ENCODE results near the gene ZNF536.

ZNF536 gene

GRCh38 chr19:30371960-30372824 is at the start of gene ZNF536:
Gene ZNF536 (plus strand): TSS chr19:30372384. CDS start chr19:30443563, 71,179 bp downstream.
- no peak for DNase-seq

GRCh38 chr19:30322641-30323320 is 49.4 kb upstream of the ZNF536 start:
- DNase-seq: no peak

DNA sequence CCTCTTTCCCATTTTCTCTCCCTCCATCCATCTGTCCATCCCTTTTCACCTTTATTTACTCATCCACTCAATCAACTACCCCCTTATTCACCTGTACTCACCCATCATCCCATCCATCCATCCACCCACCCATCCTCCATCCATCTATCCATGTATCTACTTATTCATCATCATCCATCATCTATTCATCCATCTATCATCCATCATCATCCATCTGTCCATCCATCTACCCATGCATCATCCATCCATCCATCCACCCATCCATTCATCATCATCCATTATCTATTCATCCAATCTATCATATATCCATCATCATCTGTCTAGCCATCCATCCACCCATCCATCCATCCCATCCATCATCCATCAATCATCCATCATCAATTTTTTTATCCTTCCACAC is 48.3 kb upstream of the ZNF536 start:
- no peak for DNase-seq

- DNase-seq: no peak
These were observed 47.2 kb upstream of the ZNF536 start for GRCh38 chr19:30324982-30325381.

DNA sequence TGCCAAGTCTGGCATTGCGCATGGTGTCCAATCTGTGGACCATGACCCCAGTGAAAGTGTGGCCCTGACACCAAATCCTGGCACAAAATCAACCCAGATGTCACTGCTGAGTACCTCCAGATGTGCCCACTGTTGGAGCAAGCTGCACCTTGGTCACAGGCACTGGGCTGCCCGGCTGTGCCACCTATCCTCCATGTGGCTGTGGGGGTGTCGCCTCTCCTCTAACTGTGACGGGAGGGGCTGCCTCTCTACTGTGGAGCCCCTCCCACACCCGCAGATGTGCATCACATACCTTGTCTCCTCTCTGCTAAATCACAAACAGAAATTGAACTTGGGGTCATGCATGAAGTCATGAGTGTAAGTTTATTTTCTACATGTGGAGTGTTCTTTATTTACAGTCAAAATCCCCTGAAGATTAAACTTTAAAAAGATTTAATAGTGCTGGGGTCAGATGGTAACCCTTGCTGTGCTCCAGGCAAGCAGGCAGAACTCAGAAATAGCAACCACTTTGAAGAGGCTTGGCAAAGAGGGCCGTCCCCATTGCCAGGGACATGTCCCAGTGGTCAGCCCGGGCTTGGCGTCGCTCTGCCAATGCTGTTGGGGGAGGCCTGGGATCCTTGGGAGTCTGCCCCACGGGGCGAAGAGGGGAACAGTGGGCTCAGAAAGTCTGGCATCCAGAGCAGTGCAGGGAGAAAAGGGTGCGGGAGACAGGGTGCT is 46.4 kb upstream of the ZNF536 start:
- DNase-seq: no peak

- DNase-seq: no peak
These were observed 45.8 kb upstream of the ZNF536 start for GRCh38 chr19:30326393-30326710.

GRCh38 chr19:30327331-30327730 is 44.9 kb upstream of the ZNF536 start:
- DNase-seq: no peak

DNA sequence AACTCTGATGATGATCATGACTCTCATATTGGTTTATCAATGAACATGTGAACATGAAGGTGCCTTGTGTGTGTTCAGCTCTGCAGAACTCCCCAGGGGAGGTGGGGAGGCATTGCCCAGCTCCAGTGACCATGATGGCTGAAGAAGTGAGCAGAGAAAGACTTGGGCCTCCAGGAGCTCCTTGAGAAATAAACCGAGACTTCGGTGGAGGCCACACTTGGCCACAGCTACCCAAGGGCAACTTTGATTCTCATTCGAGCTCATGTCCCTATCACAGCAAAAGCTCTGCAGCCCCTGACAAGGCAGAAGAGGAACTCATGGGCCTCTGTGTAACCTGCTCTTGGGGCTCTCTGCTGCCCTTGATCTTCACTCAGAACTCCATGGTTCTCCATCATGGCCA is 44.1 kb upstream of the ZNF536 start:
- DNase-seq: no peak

DNA sequence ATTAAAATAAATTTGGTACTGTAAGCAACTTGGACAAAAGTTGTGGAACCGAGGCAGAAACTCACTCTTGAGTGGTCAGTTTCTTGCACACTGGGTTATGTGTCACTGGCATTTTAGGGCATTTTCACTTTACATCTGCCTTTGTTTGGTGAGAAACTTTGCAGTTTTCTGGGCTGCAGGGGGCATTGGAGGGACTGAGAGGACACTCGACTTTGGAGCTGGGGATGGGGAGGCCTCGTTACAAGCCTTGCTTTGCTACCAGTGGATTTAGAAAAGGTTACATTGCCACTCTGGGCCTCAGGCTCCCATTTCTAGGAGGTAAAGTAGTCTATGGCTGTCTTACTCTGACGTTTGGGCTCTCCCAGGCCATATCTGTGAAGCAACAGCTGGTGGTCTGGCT is 41.9 kb upstream of the ZNF536 start:
- no peak for DNase-seq

GRCh38 chr19:30332445-30333234 is 39.5 kb upstream of the ZNF536 start:
- no peak for DNase-seq

GRCh38 chr19:30333291-30334065 is 38.7 kb upstream of the ZNF536 start:
- no peak for DNase-seq

DNA sequence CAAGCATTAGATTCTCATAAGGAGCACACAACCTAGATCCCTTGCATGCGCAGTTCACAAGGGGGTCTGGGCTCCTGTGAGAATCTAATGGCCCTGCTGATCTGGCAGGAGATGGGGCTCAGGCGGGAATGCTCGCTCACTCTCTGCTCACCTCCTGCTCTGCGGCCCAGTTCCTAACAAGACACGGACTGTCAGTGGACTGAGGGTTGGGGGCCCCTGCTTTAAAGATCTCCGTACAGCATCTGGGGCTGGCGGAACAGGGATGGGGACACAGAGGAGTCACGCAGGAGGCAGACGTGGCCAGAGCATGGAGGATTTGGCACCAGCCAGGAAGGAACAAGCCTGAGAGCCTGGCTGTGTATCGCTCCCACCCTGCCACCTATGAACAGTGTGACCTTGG is 37.3 kb upstream of the ZNF536 start:
- no peak for DNase-seq

GRCh38 chr19:30335306-30335886 is 36.8 kb upstream of the ZNF536 start:
- no peak for DNase-seq

- no peak for DNase-seq
These were observed 35.9 kb upstream of the ZNF536 start for GRCh38 chr19:30336290-30336689.

DNA sequence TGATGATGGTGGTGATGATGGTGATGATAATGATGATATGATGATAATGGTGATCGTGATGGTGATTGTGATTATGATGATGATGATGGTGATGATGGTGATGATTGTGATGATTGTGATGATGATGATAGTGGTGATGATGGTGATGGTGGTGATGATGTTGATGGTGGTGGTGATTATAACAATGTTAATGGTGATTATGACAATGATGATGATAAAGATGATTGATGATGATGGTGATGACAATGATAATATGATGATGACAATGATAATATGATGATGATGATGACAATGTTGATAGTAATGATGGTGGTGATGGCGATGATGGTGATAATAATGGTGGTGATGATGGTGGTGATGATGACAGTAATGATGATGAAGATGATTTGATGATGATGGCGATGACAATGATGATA is 34.1 kb upstream of the ZNF536 start:
- no peak for DNase-seq

DNA sequence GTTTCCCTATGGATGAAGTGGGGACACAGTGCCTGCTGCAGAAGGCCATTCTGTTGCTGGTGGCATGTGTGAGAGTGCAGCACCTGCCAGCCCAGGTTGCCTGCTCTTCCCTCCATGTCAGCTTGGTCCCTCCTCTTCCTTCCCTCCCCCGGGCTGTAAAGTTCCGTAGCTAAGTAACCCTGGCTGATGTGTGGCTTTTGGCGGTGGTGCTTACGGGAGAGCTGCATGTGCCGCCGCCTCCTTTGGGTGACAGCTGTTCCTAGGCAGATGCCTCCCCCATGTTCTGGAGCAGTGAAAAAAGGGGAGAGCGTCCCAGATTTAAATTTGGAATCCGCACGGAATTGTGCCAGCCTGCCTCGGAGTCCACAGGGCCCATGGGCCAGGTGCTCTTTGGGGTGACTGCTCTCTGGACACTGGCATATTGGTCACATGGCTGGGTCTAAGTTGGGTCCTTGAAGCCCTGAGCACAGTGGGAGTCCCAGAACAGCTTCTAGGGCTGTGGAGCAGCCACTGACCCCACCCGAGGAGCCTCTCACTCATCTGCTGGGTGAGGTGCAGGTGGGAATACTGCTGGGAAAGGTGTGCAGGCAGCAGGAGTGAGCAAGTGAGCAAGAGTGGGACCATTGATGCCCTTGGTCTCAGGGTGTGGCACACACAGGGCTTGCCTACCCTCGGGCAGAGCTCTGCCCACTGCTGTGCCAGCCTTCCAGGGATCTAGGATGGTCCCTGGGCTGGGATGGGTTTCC is 33.1 kb upstream of the ZNF536 start:
- DNase-seq: no peak

GRCh38 chr19:30339624-30340525 is 32.3 kb upstream of the ZNF536 start:
- DNase-seq: no peak

GRCh38 chr19:30340771-30341561 is 31.2 kb upstream of the ZNF536 start:
- DNase-seq: no peak

GRCh38 chr19:30341611-30342201 is 30.5 kb upstream of the ZNF536 start:
- no peak for DNase-seq

All from AML-193 (cell line).